Neural progenitor cell (in vitro differentiated cells): ENCODE results near the gene NPY4R2. TPM values are rescaled to one million over a fixed set of nuclear protein-coding genes. Genes with fewer than 3 reads are reported as not detected.

Experiments used
- total RNA-seq: library from RNA; depleted of rRNA; stranded (reverse); fragments of >200 nt; gene quantifications from 2 replicates; pipeline ENCODE4 v1.2.3, GENCODE V29; 2015; ENCODE audit warnings: low replicate concordance

NPY4R2 gene
- total RNA-seq, 1 donor from 2014 or later = not detected

Other genes starting within 250 kb of the NPY4R2 start
- gene SYT15B, start 155.1 kb upstream of the NPY4R2 start, total RNA-seq = not detected in 2 replicates
- not detected in 2 replicates for gene FAM25C, start 81.1 kb downstream of the NPY4R2 start, total RNA-seq